Hypothalamus (tissue), 51 donors: ENCODE measurements around the gene ZNF583.

Source experiments
- DNase-seq, 51 donors: peaks; one replicate each; lab custom pipeline; 2025; lab: John Stamatoyannopoulos, UW

The ZNF583 gene

DNA sequence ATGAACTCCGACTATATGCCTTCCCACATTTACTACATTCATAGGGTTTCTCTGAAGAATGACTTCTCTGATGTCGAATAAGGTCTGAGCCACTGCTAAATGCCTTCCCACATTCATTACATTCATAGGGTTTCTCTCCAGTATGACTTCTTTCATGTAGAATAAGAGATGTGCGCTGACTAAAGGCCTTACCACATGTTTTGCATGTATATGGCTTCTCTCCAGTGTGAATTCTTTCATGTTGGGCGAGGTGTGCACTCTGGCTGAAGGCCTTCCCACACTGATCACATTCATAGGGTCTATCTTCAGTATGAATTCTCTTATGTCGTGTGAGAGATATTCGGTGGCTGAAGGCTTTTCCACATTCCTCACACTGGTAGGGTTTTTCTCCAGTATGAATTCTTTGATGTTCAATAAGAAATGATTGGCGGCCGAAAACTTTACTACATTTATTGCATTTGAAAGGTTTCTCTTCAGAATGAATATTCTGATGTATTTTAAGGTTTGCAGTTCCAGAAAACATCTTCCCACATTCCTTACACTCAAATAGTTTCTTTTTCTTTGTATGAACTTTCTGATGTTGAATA lies 37.2 kb downstream of the ZNF583 start:
- DNase-seq: no peak

DNA sequence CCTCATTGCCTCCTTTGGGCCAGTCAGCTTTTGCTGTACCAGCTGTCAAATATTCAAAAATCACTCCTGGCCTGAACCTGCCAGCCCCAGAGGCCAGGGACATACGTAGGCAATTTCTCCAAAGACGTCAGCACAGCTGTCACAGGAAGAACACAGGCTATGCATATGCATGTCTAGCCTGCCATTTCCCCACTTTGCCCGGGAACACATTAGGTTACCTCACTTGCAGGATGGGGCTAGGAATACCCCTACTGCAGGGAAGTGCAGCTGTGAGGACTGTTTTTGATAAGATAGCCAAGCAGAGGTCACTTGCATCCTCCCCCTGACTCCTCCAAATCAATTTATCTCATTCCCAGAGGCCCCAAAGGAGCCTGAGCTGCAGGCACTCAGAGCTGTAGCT lies 70.2 kb downstream of the ZNF583 start:
- peak in 1 of 51 donors; percentile 1 for DNase-seq

DNA sequence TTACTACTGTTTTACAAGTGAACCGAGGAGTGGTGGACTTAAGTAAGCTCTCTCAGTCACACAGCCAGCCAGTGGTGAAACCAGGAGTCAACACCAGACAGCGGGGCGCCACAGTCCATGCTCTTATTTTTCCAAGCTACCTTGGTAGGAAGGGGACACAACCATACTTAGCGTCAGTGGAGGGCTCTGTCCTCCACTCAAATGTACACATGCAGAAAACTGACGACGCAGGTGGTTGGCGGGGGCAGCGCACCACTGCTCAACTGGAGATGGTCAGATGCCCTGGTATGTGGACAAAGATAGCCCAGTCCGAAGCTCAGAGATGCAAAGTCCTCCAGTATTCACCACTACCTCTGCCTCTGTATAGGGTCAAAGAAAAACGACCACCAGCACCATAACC lies 72.0 kb downstream of the ZNF583 start:
- DNase-seq: peak in 3 of 51 donors; percentile 0 to 3 (median 1)
